Activated B cell treated with CpG ODN at 0.5 μM for 24 hours (primary cell): ENCODE data around the gene GCNT1. TPM values are rescaled to one million over a fixed set of nuclear protein-coding genes. Genes with fewer than 3 reads are reported as not detected.

Experiments
- ATAC-seq: fragments of 200-7000 bp; cut with Tn5 transposase; one replicate; pipeline ENCODE4 v1.10.0; 2021; ENCODE audit warnings: low read depth, mild to moderate bottlenecking, moderate library complexity
- CTCF ChIA-PET: fragments of 350-600 bp; sonication (Branson Sonifier 250); formaldehyde crosslinking; loops from one replicate; lab custom pipeline; 2021; ENCODE audit warnings: antibody characterized with exemption; lab: Charles Lee
- POLR2A ChIA-PET: fragments of 350-600 bp; sonication (Branson Sonifier 250); formaldehyde crosslinking; loops from one replicate; lab custom pipeline; 2021; ENCODE audit warnings: antibody characterized with exemption; lab: Charles Lee
- DNase-seq: peaks from one replicate; pipeline ENCODE4 v3.0.0; 2022
- H3K27ac Mint-ChIP-seq: one replicate; pipeline ENCODE4 v1.8.0; 2020; ENCODE audit warnings: mixed read lengths
- H3K27me3 Mint-ChIP-seq: one replicate; pipeline ENCODE4 v1.8.0; 2021; ENCODE audit warnings: mixed read lengths
- H3K36me3 Mint-ChIP-seq: one replicate; pipeline ENCODE4 v1.8.0; 2021; ENCODE audit warnings: low read depth, mixed read lengths
- H3K4me1 Mint-ChIP-seq: one replicate; pipeline ENCODE4 v1.8.0; 2021; ENCODE audit warnings: mixed read lengths
- H3K4me3 Mint-ChIP-seq: one replicate; pipeline ENCODE4 v1.8.0; 2020; ENCODE audit warnings: mild to moderate bottlenecking, mixed read lengths
- H3K9me3 Mint-ChIP-seq: one replicate; pipeline ENCODE4 v1.8.0; 2020; ENCODE audit warnings: mixed read lengths
- intact Hi-C: fragments of 100-400 bp; cut with micrococcal nuclease; formaldehyde crosslinking; loops from one replicate; pipeline ENCODE4 v1.15.1; 2024
- total RNA-seq: library from RNA; stranded (reverse); gene quantifications from 2 replicates; pipeline ENCODE4 v1.2.3, GENCODE V29; 2022
- TF ChIP-seq, protein P1 (sequence below): fragments of 200-600 bp; IDR thresholded peaks from one replicate; pipeline ENCODE4 v1.8.0; 2022; ENCODE audit warnings: antibody characterized with exemption, mild to moderate bottlenecking

The GCNT1 gene
- total RNA-seq, 1 donor from 2014 or later = 10.6 TPM

DNA sequence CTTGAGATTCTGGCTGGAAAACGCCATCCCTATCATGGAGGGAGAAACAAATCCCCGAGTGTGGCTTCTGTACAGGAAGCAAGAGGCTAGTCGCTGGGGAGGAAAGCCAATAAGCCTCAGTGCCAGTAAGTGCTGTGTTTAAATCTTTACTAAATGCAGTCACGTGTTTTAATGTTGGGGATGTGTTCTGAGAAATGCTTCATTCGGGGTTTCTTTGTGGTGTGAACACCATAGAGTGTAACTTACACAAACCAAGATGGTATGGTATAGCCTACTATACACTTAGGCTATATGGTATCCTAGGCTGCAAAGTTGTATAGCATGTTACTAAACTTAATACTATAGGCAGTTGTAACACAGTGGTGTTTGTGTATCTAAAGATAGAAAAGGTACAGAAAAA is 94.7 kb downstream of the GCNT1 start:
- Mint-ChIP-seq H3K36me3 (no peaks in the 10 kb centered on the region), H3K27ac (no peak overlapping the region), H3K9me3 (no peaks in the 10 kb centered on the region), H3K4me1 (peaks cover 8% of the 10 kb centered on the region), H3K4me3 (no peak overlapping the region), H3K27me3 (no peaks in the 10 kb centered on the region)
- TF ChIP-seq, protein P1, sequence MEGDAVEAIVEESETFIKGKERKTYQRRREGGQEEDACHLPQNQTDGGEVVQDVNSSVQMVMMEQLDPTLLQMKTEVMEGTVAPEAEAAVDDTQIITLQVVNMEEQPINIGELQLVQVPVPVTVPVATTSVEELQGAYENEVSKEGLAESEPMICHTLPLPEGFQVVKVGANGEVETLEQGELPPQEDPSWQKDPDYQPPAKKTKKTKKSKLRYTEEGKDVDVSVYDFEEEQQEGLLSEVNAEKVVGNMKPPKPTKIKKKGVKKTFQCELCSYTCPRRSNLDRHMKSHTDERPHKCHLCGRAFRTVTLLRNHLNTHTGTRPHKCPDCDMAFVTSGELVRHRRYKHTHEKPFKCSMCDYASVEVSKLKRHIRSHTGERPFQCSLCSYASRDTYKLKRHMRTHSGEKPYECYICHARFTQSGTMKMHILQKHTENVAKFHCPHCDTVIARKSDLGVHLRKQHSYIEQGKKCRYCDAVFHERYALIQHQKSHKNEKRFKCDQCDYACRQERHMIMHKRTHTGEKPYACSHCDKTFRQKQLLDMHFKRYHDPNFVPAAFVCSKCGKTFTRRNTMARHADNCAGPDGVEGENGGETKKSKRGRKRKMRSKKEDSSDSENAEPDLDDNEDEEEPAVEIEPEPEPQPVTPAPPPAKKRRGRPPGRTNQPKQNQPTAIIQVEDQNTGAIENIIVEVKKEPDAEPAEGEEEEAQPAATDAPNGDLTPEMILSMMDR = no peak
- no peak for DNase-seq
- POLR2A ChIA-PET = interaction anchor here (1.2 kb wide), 1 partner anchor 26 kb away, joined by 3 read pairs; no protein-coding TSS in a partner anchor
- intact Hi-C loops = no loop called here
- CTCF ChIA-PET = no interaction called here
- ATAC-seq = no peak

Other genes starting within 250 kb of the GCNT1 start
- 7.7 and 8.0 TPM in 2 replicates for gene RFK, start 64.8 kb upstream of the GCNT1 start, total RNA-seq